Osteoblast (primary cell): ENCODE measurements around the gene IGSF3. TPM values are rescaled to one million over a fixed set of nuclear protein-coding genes. Genes with fewer than 3 reads are reported as not detected.

Experiments
- DNase-seq: peaks from one replicate; pipeline ENCODE4 v3.0.0; 2011; ENCODE audit warnings: low spot score, mixed read lengths; ENCODE audit not compliant: insufficient read length; ENCODE audit errors: missing footprints
- H2AFZ ChIP-seq: 2 replicates; pipeline ENCODE4 v1.6.0; 2011; ENCODE audit warnings: mild to moderate bottlenecking, low read length
- H3K27ac ChIP-seq: 2 replicates; pipeline ENCODE4 v1.5.1; 2011; ENCODE audit warnings: mild to moderate bottlenecking, low read depth, low read length, moderate library complexity
- H3K27me3 ChIP-seq: 2 replicates; pipeline ENCODE4 v1.6.0; 2012; ENCODE audit warnings: mild to moderate bottlenecking, control low read depth, inconsistent platforms, low read length, moderate library complexity; ENCODE audit not compliant: insufficient read depth
- H3K36me3 ChIP-seq: 2 replicates; pipeline ENCODE4 v1.5.1; 2011; ENCODE audit warnings: mild to moderate bottlenecking, low read length, control low read depth, moderate library complexity; ENCODE audit not compliant: insufficient read depth
- H3K4me1 ChIP-seq: 2 replicates; pipeline ENCODE4 v1.5.1; 2011; ENCODE audit warnings: mild to moderate bottlenecking, low read length, control low read depth, moderate library complexity; ENCODE audit not compliant: insufficient read depth
- H3K4me2 ChIP-seq: 2 replicates; pipeline ENCODE4 v1.6.0; 2011; ENCODE audit warnings: mild to moderate bottlenecking, low read length; ENCODE audit not compliant: insufficient read depth
- H3K4me3 ChIP-seq: fragments of 200-600 bp; sonication (generic); 3 replicates; pipeline ENCODE4 v1.5.1; 2012; ENCODE audit warnings: mild to moderate bottlenecking, low read length, inconsistent platforms; ENCODE audit not compliant: insufficient read depth
- H3K79me2 ChIP-seq: 2 replicates; pipeline ENCODE4 v1.6.0; 2012; ENCODE audit warnings: mild to moderate bottlenecking, low read length, control low read depth, inconsistent platforms; ENCODE audit not compliant: insufficient read depth
- H3K9me3 ChIP-seq: 2 replicates; pipeline ENCODE4 v1.5.1; 2011; ENCODE audit warnings: low read depth, low read length, control low read depth
- H4K20me1 ChIP-seq: 2 replicates; pipeline ENCODE4 v1.6.0; 2012; ENCODE audit warnings: mild to moderate bottlenecking, low read length, control low read depth; ENCODE audit not compliant: insufficient read depth
- total RNA-seq: library from RNA; depleted of rRNA; stranded (reverse); fragments of >200 nt; gene quantifications from 2 replicates; pipeline ENCODE4 v1.2.3, GENCODE V29; 2012
- TF ChIP-seq, protein P1 (sequence below): IDR thresholded peaks from 2 replicates; pipeline ENCODE4 v1.5.1; 2011; ENCODE audit warnings: mild to moderate bottlenecking, low read depth, low read length, moderate library complexity; ENCODE audit errors: extremely low read depth

Gene IGSF3
- total RNA-seq, 1 donor, result under 0.01 TPM

DNA sequence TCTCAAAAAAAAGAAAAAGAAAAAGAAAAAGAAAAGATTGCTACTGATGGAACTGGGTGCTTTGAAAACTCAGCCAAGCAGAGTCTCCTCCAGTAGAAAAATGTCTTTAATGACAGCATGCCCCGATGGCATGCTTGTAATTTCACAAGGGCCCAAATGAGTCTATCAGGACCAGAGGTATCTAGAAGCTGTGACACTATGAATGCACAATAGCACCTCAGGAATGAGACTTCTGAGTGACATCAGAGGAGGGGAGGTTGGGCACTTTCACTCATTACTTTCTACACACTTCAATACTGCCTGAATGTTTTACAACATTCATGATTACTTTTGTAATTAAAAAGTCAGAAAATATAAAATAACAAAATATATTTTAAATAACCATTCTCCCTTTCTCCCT, 81.6 kb downstream of the IGSF3 start:
- Histone ChIP-seq H4K20me1 (no peaks in the 10 kb centered on the region), H3K4me3 (no peak overlapping the region), H3K4me2 (no peak overlapping the region), H3K9me3 (no peaks in the 10 kb centered on the region), H3K27me3 (peaks cover 4% of the 10 kb centered on the region), H2AFZ (no peak overlapping the region), H3K79me2 (no peaks in the 10 kb centered on the region), H3K4me1 (no peaks in the 10 kb centered on the region), H3K36me3 (no peaks in the 10 kb centered on the region), H3K27ac (no peak overlapping the region)
- TF ChIP-seq, protein P1, sequence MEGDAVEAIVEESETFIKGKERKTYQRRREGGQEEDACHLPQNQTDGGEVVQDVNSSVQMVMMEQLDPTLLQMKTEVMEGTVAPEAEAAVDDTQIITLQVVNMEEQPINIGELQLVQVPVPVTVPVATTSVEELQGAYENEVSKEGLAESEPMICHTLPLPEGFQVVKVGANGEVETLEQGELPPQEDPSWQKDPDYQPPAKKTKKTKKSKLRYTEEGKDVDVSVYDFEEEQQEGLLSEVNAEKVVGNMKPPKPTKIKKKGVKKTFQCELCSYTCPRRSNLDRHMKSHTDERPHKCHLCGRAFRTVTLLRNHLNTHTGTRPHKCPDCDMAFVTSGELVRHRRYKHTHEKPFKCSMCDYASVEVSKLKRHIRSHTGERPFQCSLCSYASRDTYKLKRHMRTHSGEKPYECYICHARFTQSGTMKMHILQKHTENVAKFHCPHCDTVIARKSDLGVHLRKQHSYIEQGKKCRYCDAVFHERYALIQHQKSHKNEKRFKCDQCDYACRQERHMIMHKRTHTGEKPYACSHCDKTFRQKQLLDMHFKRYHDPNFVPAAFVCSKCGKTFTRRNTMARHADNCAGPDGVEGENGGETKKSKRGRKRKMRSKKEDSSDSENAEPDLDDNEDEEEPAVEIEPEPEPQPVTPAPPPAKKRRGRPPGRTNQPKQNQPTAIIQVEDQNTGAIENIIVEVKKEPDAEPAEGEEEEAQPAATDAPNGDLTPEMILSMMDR, result no peak
- DNase-seq, result no peak

DNA sequence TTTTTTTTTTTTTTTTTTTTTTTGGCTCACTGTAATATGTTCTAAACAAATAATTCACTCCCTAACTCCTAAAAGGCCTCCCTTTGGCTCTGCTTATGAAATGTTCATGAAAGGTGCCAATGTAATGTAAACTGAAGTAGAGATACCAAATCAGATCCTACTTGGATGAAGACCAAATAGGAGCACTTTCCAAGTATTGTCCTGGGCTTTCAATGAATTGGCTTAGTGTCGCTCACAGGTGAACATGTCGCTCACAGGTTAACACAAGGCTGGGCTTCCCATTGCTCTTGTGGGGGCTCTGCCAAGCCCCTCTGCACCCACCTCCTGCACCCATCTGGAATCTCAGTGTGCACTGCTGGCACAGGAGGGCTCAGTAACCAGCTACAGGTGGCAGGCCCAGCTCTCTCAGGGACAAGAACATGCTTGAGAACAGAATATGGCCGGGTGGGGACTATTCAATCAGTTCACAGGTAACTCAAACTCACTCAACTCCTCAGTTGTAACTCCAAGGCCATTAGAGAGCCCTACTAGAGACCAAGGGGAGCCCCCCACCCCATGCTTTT, 86.1 kb downstream of the IGSF3 start:
- Histone ChIP-seq H3K9me3 (no peaks in the 10 kb centered on the region), H3K4me3 (no peak overlapping the region), H2AFZ (no peak overlapping the region), H3K27ac (no peak overlapping the region), H3K4me2 (no peak overlapping the region), H4K20me1 (no peaks in the 10 kb centered on the region), H3K36me3 (no peaks in the 10 kb centered on the region), H3K4me1 (no peaks in the 10 kb centered on the region), H3K79me2 (no peaks in the 10 kb centered on the region), H3K27me3 (no peaks in the 10 kb centered on the region)
- peak; percentile 15 for DNase-seq
- TF ChIP-seq, protein P1, result no peak

DNA sequence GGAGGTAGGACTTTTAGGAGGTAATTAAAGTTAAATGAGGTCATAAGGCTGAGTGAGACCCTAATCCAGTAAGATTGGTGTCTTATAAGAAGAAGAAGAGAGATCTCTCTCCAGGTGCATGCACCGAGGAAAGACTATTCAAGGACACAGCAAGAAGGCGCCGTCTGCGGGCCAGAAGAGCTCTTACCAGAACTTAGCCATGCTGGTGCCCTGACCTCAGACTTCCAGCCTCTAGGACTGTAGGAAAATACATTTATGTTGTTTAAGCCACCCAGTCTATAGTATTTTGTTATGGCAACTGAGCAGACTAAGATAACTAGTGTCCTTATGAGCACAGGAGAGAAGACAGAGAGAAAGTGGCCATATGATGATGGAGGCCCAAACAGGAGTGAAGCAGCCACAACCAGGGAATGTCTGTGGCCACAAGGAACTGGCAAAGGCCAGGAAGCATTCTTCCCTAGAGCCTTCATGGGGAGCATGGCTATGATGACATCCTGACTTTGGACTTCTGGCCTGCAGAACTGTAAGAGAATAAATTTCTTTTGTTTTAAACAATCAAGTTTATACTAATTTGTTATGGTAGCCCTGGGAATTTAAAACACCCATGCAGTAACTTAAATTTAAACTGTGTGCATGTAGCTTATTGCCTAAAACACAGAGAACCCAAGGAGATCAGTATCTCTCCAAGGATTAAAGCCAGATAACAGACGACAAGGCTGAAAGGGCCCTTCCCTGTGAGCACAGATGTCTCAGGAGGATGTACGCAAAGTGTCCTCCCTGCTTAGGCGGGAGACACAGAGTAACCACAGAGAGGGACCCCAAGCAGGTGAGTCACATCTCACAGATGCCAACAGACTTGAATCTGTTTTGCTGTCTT, 86.8 kb downstream of the IGSF3 start:
- TF ChIP-seq, protein P1, result no peak
- Histone ChIP-seq H3K9me3 (no peaks in the 10 kb centered on the region), H3K27ac (no peak overlapping the region), H3K27me3 (no peaks in the 10 kb centered on the region), H3K36me3 (no peaks in the 10 kb centered on the region), H2AFZ (no peak overlapping the region), H3K4me2 (no peak overlapping the region), H3K79me2 (no peaks in the 10 kb centered on the region), H3K4me1 (no peaks in the 10 kb centered on the region), H4K20me1 (no peaks in the 10 kb centered on the region), H3K4me3 (no peak overlapping the region)
- DNase-seq, result peak; percentile 72

DNA sequence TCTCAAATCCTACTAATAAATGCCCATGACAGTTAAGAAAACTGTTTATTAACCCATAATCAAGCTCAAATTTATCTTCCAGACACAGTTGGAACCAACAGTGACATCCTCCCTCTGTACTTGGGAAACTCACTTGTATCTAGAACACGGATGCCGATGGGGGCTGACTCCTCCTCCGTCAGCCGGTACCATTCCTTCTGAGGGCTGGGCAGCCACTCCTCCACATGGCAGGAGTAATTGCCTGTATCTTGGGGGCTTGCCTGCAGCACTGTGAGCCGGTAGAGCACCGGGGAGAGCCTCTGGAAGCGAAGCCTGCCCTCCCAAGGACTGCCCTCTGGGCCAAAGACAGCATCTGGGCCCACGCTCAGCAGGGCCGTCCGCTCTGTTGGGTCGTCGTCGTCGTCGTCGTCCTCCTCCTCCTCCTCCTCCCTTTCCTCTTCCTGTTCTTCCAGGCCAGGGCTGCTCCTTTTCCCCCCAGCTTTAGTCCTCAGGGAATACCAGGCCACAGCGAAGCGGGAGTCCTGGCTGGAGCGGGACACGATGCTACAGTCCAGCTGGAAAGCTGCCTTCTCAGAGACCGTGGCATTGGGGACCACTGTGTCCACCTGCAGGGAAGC, 88.2 kb downstream of the IGSF3 start:
- TF ChIP-seq, protein P1, result no peak
- Histone ChIP-seq H3K4me3 (no peak overlapping the region), H4K20me1 (no peaks in the 10 kb centered on the region), H3K4me2 (no peak overlapping the region), H3K9me3 (no peaks in the 10 kb centered on the region), H3K79me2 (no peaks in the 10 kb centered on the region), H3K27ac (no peak overlapping the region), H2AFZ (peak overlapping the region; percentile 15), H3K27me3 (no peaks in the 10 kb centered on the region), H3K4me1 (peaks cover 5% of the 10 kb centered on the region), H3K36me3 (no peaks in the 10 kb centered on the region)
- peak; percentile 21 for DNase-seq
